ENCODE measurements around the gene UBE2G1.

The UBE2G1 gene

DNA sequence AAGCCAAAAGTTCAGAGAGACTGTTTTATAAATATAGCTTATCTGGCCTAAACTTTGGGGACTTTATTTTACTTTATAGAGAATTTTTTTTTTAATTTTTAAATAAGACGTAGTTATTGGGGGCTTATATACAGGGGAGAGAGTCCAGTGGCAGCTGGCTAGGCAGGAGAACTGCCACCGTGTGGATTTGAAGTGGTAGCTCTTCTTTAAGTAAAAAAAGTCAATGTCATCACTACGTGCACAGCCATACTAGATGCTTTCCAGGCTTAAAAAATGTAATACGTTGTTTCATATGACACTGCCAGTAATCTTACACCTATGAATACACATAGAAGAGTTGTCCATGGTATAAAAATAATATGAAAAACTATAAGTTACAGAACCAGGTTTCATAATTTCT, 70.8 kb downstream of the UBE2G1 start:
- DNase-seq (ENCODE audit: low read depth), result no peak
- TF ChIP-seq, protein P1, sequence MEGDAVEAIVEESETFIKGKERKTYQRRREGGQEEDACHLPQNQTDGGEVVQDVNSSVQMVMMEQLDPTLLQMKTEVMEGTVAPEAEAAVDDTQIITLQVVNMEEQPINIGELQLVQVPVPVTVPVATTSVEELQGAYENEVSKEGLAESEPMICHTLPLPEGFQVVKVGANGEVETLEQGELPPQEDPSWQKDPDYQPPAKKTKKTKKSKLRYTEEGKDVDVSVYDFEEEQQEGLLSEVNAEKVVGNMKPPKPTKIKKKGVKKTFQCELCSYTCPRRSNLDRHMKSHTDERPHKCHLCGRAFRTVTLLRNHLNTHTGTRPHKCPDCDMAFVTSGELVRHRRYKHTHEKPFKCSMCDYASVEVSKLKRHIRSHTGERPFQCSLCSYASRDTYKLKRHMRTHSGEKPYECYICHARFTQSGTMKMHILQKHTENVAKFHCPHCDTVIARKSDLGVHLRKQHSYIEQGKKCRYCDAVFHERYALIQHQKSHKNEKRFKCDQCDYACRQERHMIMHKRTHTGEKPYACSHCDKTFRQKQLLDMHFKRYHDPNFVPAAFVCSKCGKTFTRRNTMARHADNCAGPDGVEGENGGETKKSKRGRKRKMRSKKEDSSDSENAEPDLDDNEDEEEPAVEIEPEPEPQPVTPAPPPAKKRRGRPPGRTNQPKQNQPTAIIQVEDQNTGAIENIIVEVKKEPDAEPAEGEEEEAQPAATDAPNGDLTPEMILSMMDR (IDR thresholded peaks at IDR 0.05; ENCODE audit: low read depth, low read length, missing control alignments), result no peak
- no peak overlapping the region for H3K4me3 ChIP-seq (ENCODE audit: low read depth, low read length)
- in situ Hi-C loops (cut with HindIII; ENCODE audit: low sequenced_read_pairs), result no loop called here

DNA sequence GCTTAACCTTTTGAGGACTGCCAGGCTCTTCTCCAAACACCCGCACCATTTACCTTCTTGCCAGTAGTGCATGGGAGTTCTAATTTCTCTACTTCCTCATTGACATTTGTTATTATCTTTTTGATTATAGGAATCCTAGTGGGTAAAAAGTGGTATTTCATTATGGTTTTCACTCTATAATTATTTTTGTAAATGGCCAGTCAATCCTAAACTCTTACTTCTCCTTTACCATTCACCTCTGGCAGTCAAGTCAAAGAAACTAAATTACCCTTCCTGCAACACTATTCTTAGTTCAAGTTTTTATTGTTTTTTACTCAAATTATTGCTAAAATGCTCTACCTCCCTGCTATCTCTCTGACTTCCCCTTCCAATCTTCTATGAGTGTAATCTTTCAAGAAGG, 72.9 kb downstream of the UBE2G1 start:
- no peak overlapping the region for H3K4me3 ChIP-seq (ENCODE audit: low read depth, low read length)
- in situ Hi-C loops (cut with HindIII; ENCODE audit: low sequenced_read_pairs), result no loop called here
- no peak for DNase-seq (ENCODE audit: low read depth)
- TF ChIP-seq, protein P1 (IDR thresholded peaks at IDR 0.05; ENCODE audit: low read depth, low read length, missing control alignments), result no peak

DNA sequence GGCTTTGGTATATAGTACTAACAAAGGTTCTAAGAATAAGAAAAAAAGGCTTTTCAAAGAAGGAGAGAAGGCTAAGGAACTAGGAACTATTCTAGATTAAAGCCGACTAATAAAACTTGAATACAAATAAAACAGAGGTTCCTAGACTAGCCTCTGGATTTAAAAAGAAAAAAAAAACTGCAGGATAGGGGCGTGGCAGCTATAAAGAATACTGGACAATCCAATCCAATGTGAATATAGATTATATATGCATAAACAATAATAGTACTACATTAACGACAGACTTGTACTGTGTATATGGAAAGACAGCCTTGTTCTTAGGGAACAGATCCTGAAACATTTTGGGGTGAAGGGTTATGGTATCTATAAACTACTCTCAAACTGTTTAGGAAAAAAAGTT, 78.8 kb downstream of the UBE2G1 start:
- in situ Hi-C loops (cut with HindIII; ENCODE audit: low sequenced_read_pairs), result no loop called here
- no peak overlapping the region for H3K4me3 ChIP-seq (ENCODE audit: low read depth, low read length)
- DNase-seq (ENCODE audit: low read depth), result no peak
- TF ChIP-seq, protein P1 (IDR thresholded peaks at IDR 0.05; ENCODE audit: low read depth, low read length, missing control alignments), result no peak

DNA sequence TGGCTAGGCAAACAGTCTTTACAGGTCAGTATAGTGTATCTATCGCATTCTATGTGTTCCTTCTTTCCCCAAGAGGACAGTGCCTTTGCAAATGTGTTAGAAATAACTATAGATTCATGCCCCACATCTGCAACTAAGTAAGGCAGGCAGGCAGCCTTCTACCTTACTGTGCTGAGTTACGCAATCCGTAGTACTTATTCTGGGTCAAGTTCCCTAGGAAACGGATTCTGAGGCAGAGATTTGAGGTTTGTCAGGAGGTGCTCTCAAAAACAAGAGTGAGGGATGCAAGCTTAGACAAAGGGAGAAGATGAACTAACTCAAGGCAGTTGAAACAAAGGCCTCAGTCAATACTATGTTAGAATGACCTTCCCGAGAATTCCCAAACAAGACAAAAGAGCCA, 90.0 kb downstream of the UBE2G1 start:
- H3K4me3 ChIP-seq (ENCODE audit: low read depth, low read length), result no peak overlapping the region
- TF ChIP-seq, protein P1 (IDR thresholded peaks at IDR 0.05; ENCODE audit: low read depth, low read length, missing control alignments), result no peak
- no peak for DNase-seq (ENCODE audit: low read depth)
- in situ Hi-C loops (cut with HindIII; ENCODE audit: low sequenced_read_pairs), result no loop called here

DNA sequence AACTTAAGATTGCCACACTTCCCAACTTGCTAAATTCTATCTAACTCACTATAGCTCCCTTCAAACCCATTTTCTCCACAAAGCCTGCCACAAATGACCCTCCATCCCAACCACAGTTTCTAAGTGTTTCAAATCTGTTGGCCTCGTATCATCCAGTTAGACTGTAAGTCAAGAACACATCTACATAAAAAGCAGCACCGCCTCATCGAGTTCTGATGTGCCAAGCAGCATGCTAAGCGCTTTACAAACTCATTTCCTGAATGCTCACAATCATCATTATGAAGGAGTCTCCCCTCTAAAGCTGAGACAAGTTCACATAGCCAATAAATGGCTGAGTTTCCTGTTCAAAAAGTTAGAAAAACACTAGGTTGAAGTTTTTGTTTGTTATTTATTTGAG, 93.5 kb downstream of the UBE2G1 start:
- no peak overlapping the region for H3K4me3 ChIP-seq (ENCODE audit: low read depth, low read length)
- DNase-seq (ENCODE audit: low read depth), result no peak
- TF ChIP-seq, protein P1 (IDR thresholded peaks at IDR 0.05; ENCODE audit: low read depth, low read length, missing control alignments), result no peak
- in situ Hi-C loops (cut with HindIII; ENCODE audit: low sequenced_read_pairs), result no loop called here

DNA sequence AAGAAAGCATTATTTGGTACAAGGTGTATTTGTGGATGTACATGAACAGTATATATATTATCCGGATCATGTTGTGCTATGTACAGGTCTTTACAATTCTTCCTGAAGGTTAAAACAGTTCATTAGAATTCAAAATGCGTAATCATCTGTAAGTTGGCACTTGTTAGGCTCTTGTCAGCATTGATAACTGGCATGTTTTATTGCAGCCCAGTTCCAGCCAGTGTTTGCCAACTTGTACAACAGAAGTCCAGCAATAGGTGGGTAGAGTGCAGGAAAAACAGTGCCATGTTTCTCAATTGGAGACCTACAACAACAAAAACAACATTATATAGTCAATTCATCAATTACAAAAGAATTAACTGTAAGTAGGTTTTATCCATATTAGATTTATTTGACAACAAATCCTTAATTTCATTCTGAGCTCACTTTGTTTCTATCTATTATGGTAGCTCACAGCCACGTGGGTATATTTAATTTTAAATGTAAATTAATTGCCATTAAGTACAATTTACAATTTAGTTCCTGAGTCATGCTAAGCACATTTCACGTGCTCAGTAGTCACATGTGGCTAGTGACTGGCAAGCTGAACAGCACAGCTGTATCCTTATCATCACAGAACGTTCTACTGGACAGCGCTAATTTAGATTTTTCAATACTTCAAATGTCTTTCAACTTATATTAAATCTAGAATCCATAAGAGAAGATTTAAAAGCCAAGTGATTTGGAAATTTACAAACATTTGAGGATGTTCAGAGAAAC, 94.1 kb downstream of the UBE2G1 start:
- TF ChIP-seq, protein P1 (IDR thresholded peaks at IDR 0.05; ENCODE audit: low read depth, low read length, missing control alignments), result no peak
- in situ Hi-C loops (cut with HindIII; ENCODE audit: low sequenced_read_pairs), result no loop called here
- H3K4me3 ChIP-seq (ENCODE audit: low read depth, low read length), result no peak overlapping the region
- no peak for DNase-seq (ENCODE audit: low read depth)

All from astrocyte of the cerebellum (primary cell).